ENCODE measurements around the gene MAP4K4. TPM values are rescaled to one million over a fixed set of nuclear protein-coding genes. Genes with fewer than 3 reads are reported as not detected.
"Not testable (repeated sequence)": the region's sequence is repeated elsewhere in the genome, so short reads cannot be mapped to it uniquely, and the experiment has no call there.

The MAP4K4 gene
- polyA plus RNA-seq, 2 donors: 19.6 to 24.1 TPM

DNA sequence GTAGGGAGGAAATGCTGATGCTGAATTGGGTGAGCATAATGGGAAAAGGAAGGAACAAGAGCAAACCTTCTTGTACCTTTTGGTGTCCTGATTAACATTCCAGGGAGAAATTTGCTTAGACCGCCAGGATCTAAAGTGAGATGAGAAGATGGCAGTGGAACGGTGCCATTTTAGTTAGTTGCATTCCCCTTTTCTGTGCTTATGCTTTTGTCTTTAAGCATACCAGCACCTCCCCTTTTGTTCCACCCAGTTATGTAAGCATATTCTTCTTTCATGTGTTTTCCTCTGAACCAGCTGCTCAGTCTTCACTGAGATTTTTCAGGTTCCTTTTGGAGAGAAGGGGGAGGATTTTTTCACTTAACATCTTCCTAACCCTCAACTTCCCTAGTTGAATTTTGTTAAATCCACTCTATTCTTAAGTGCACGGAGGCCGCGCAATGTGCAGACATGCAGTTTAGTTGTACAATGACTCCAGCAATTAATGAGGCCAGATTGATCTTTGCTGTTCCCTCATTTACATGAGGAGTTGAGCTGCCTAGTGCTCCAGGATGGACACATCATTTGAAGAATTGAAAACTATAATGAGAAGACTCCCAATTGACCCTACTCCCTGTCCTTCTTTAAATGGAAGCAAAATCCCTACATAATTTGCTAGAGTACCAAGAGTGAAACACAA, 73.9 kb downstream of the MAP4K4 start:
- Histone ChIP-seq H3K4me3 (ENCODE audit: low read depth in 1 of 2, low read length in 2 of 2) (no peak overlapping the region), H3K27ac (ENCODE audit: low read depth in 2 of 2, low read length in 1 of 2) (no peak overlapping the region), H3K27me3 (ENCODE audit: control insufficient read depth in 1 of 2, insufficient read depth in 2 of 2, low read length in 2 of 2) (no peaks in the 10 kb centered on the region), H3K9me3 (ENCODE audit: control insufficient read depth in 2 of 2, insufficient read depth in 1 of 2, low read depth in 1 of 2, low read length in 1 of 2) (no peaks in the 10 kb centered on the region), H3K4me1 (ENCODE audit: control insufficient read depth in 2 of 2, insufficient read depth in 2 of 2, low read length in 1 of 2) (peaks cover 4 to 5% of the 10 kb centered on the region in 2 donors), H3K36me3 (ENCODE audit: control insufficient read depth in 2 of 2, insufficient read depth in 2 of 2, low read length in 1 of 2) (no peaks in the 10 kb centered on the region)
- WGBS, 2 donors: 82 to 90% methylated on average over 5 of the region's 5 CpGs

DNA sequence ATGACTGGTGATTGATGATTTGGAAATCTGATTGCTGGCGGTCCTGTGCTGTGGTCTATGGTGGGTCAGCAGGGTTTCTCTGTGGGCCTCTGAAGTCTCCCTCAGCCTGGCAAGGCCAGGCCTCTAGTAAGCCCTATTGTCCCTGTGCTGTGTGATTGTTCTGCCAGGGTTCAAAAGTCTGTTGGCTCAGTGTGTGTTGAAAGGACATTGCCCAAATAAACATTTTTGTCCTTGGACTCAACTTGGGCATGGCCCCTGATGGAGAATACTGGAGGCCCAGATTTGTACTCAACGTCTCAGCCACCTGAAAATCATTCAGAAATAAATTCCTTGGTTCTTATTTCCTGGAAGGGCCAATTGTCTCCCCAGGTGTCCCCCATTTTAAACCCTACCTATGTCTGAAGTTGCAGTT, 74.4 kb downstream of the MAP4K4 start:
- WGBS, 2 donors: 88% methylated on average over 2 of the region's 2 CpGs
- no peaks in the 10 kb centered on the region for H3K36me3 ChIP-seq (ENCODE audit: control insufficient read depth in 2 of 2, insufficient read depth in 2 of 2, low read length in 1 of 2)
- H3K27me3 ChIP-seq (ENCODE audit: control insufficient read depth in 1 of 2, insufficient read depth in 2 of 2, low read length in 2 of 2): no peaks in the 10 kb centered on the region
- H3K9me3 ChIP-seq (ENCODE audit: control insufficient read depth in 2 of 2, insufficient read depth in 1 of 2, low read depth in 1 of 2, low read length in 1 of 2): no peaks in the 10 kb centered on the region
- H3K4me3 ChIP-seq (ENCODE audit: low read depth in 1 of 2, low read length in 2 of 2): no peak overlapping the region
- peaks cover 4 to 5% of the 10 kb centered on the region in 2 donors for H3K4me1 ChIP-seq (ENCODE audit: control insufficient read depth in 2 of 2, insufficient read depth in 2 of 2, low read length in 1 of 2)
- no peak overlapping the region for H3K27ac ChIP-seq (ENCODE audit: low read depth in 2 of 2, low read length in 1 of 2)

DNA sequence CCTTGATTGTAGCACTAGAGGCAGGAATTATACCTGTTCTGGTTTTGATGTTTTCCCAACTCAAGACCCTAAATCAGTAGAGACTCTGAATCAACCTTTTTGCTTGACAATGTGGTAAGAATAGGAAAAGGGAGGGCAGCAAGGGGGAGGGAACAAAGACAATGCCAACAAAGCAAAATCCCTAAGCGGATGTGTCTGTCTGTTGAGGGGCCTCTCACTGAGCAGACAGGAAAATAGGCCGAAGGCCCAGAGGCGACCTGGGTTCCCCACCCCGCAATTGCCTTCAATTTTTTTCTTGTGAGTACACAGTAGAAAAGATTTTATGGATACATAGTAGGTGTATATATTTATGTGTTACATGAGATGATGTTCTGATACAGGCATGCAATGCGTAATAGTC, 75.6 kb downstream of the MAP4K4 start:
- H3K9me3 ChIP-seq (ENCODE audit: control insufficient read depth in 2 of 2, insufficient read depth in 1 of 2, low read depth in 1 of 2, low read length in 1 of 2): no peaks in the 10 kb centered on the region
- WGBS, 2 donors: 84% methylated on average over 5 of the region's 5 CpGs
- H3K4me1 ChIP-seq (ENCODE audit: control insufficient read depth in 2 of 2, insufficient read depth in 2 of 2, low read length in 1 of 2): peaks cover 5% of the 10 kb centered on the region in 2 donors
- no peaks in the 10 kb centered on the region for H3K27me3 ChIP-seq (ENCODE audit: control insufficient read depth in 1 of 2, insufficient read depth in 2 of 2, low read length in 2 of 2)
- no peak overlapping the region for H3K4me3 ChIP-seq (ENCODE audit: low read depth in 1 of 2, low read length in 2 of 2)
- H3K27ac ChIP-seq (ENCODE audit: low read depth in 2 of 2, low read length in 1 of 2): no peak overlapping the region
- H3K36me3 ChIP-seq (ENCODE audit: control insufficient read depth in 2 of 2, insufficient read depth in 2 of 2, low read length in 1 of 2): no peaks in the 10 kb centered on the region

DNA sequence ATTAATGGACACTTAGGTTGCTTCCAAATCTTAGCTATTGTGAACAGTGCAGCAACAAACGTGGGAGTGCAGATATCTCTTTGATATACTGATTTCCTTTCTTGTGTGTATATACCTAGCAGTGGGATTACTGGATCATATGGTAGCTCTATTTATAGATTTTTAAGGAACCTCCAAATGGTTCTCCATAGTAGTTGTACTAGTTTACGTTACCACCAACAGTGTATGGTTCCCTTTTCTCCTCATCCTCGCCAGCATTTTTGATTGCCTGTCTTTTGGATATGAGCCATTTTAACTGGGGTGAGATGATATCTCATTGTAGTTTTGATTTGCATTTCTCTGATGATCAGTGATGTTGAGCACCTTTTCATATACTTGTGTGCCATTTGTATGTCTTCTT, 76.5 kb downstream of the MAP4K4 start:
- H3K4me3 ChIP-seq (ENCODE audit: low read depth in 1 of 2, low read length in 2 of 2); H3K4me1 ChIP-seq (ENCODE audit: control insufficient read depth in 2 of 2, insufficient read depth in 2 of 2, low read length in 1 of 2); H3K27me3 ChIP-seq (ENCODE audit: control insufficient read depth in 1 of 2, insufficient read depth in 2 of 2, low read length in 2 of 2); H3K27ac ChIP-seq (ENCODE audit: low read depth in 2 of 2, low read length in 1 of 2); H3K36me3 ChIP-seq (ENCODE audit: control insufficient read depth in 2 of 2, insufficient read depth in 2 of 2, low read length in 1 of 2); H3K9me3 ChIP-seq (ENCODE audit: control insufficient read depth in 2 of 2, insufficient read depth in 1 of 2, low read depth in 1 of 2, low read length in 1 of 2): not testable (repeated sequence)
- WGBS, 2 donors: 77 to 83% methylated on average over 3 of the region's 3 CpGs

DNA sequence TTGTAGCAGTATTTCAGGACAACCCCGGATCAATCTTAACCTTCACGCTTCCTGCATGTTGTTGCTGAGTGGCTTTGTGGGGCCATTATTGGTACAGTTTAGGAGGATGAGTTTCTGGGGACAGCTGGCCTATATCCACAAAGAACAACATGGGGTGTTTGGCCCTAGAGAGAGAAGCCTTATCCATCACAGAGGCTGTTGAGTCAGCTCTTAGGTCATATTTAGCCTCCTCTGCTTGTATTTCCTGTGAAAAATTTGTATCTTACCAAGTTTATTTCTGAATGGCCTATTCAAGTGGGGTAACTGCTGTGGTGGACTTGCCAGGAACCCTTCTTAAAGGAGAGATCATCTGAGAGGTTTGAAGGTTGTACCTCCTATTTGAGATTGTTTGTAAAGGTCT, 77.6 kb downstream of the MAP4K4 start:
- H3K27ac ChIP-seq (ENCODE audit: low read depth in 2 of 2, low read length in 1 of 2): no peak overlapping the region
- no peaks in the 10 kb centered on the region for H3K27me3 ChIP-seq (ENCODE audit: control insufficient read depth in 1 of 2, insufficient read depth in 2 of 2, low read length in 2 of 2)
- 89% methylated on average over 2 of the region's 2 CpGs for WGBS, 2 donors
- H3K4me1 ChIP-seq (ENCODE audit: control insufficient read depth in 2 of 2, insufficient read depth in 2 of 2, low read length in 1 of 2): peaks cover 5 to 8% of the 10 kb centered on the region in 2 donors
- H3K36me3 ChIP-seq (ENCODE audit: control insufficient read depth in 2 of 2, insufficient read depth in 2 of 2, low read length in 1 of 2): no peaks in the 10 kb centered on the region
- no peaks in the 10 kb centered on the region for H3K9me3 ChIP-seq (ENCODE audit: control insufficient read depth in 2 of 2, insufficient read depth in 1 of 2, low read depth in 1 of 2, low read length in 1 of 2)
- no peak overlapping the region for H3K4me3 ChIP-seq (ENCODE audit: low read depth in 1 of 2, low read length in 2 of 2)

DNA sequence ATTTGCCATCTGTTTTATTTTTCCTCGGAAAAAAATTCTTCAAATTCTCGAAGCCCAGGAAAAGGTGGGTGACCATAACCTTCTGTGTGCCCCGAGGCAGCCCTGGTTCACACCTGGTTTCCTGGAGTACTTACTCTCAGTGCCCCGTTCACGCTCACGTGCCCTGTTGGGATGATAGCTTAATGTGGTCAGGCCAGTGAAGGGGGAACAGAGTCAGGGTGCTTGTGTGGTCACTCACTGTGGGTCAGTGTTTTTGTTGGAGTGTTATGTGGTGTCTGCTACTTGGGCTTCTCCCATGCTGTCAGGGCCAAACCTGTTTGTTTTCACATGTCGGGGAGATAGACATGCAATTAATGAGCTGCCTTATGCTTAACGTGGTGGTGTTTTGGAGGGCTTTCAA, 78.1 kb downstream of the MAP4K4 start:
- H3K4me3 ChIP-seq (ENCODE audit: low read depth in 1 of 2, low read length in 2 of 2): no peak overlapping the region
- no peaks in the 10 kb centered on the region for H3K9me3 ChIP-seq (ENCODE audit: control insufficient read depth in 2 of 2, insufficient read depth in 1 of 2, low read depth in 1 of 2, low read length in 1 of 2)
- no peak overlapping the region for H3K27ac ChIP-seq (ENCODE audit: low read depth in 2 of 2, low read length in 1 of 2)
- WGBS, 2 donors: 81 to 83% methylated on average over 8 of the region's 8 CpGs
- H3K36me3 ChIP-seq (ENCODE audit: control insufficient read depth in 2 of 2, insufficient read depth in 2 of 2, low read length in 1 of 2): no peaks in the 10 kb centered on the region
- no peaks in the 10 kb centered on the region for H3K27me3 ChIP-seq (ENCODE audit: control insufficient read depth in 1 of 2, insufficient read depth in 2 of 2, low read length in 2 of 2)
- H3K4me1 ChIP-seq (ENCODE audit: control insufficient read depth in 2 of 2, insufficient read depth in 2 of 2, low read length in 1 of 2): peaks cover 5 to 8% of the 10 kb centered on the region in 2 donors

DNA sequence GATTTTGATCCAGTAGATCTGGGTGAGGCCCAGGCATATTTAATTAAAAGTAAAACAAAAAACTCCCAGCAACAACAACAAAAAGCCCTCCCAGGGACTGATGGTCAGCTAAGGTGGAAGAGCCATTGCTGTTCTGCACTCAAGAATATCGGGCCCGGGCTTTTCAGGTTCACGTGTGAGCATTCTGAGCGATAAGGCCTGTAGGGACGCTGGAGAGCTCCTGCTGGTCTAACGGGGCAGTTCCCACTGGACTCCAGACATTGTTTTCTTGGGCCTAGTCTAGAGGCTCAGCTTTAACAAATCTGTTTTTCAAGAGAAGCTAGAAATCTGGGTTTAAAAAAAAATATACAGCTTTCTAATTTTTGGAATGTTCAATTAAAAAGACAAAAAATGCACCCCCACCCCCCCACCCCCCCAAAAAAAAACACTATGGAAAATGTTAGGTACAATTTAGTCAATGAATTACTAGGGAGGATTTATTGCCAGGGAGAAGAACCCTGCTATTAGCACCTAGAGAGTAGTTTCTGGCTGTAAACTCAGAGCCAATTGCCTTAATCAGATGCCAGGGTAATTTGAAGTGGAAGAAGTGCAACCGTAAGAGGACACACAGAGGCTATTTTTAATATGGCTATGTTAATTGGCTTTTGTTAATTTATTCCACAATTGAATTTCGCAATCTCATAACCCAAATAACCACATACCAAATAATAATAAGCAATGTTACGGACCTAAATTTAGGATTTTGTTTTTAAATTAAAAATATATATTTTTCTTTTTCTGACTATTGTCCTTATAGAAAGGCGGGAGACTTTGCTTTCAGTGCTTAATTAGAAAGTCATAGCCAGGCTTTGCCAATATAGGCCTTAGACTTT, 78.9 kb downstream of the MAP4K4 start:
- no peak overlapping the region for H3K27ac ChIP-seq (ENCODE audit: low read depth in 2 of 2, low read length in 1 of 2)
- no peaks in the 10 kb centered on the region for H3K9me3 ChIP-seq (ENCODE audit: control insufficient read depth in 2 of 2, insufficient read depth in 1 of 2, low read depth in 1 of 2, low read length in 1 of 2)
- H3K4me3 ChIP-seq (ENCODE audit: low read depth in 1 of 2, low read length in 2 of 2): no peak overlapping the region
- H3K36me3 ChIP-seq (ENCODE audit: control insufficient read depth in 2 of 2, insufficient read depth in 2 of 2, low read length in 1 of 2): no peaks in the 10 kb centered on the region
- peaks cover 2 to 8% of the 10 kb centered on the region in 2 donors for H3K4me1 ChIP-seq (ENCODE audit: control insufficient read depth in 2 of 2, insufficient read depth in 2 of 2, low read length in 1 of 2)
- WGBS, 2 donors: 67 to 72% methylated on average over 10 of the region's 10 CpGs
- no peaks in the 10 kb centered on the region for H3K27me3 ChIP-seq (ENCODE audit: control insufficient read depth in 1 of 2, insufficient read depth in 2 of 2, low read length in 2 of 2)

DNA sequence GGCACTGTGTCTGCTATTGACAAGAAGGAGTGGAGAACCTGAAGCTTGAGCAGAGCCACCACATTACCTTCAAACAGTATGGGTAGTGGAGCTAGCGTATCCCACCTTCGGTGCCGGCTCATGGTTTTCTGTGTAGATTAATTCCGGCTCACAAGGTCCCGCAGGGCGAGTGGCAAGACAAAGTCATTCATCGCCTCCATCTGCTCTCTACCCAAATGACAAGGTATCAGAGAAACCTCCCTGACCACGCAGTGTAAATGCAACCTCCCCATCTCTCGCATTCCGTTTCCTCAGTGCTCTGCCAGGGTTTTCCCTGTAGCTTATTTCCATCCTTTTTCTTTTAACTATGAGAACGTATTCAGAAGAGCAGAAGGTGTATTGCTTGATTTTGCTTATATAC, 79.8 kb downstream of the MAP4K4 start:
- Histone ChIP-seq H3K9me3 (ENCODE audit: control insufficient read depth in 2 of 2, insufficient read depth in 1 of 2, low read depth in 1 of 2, low read length in 1 of 2) (no peaks in the 10 kb centered on the region), H3K27me3 (ENCODE audit: control insufficient read depth in 1 of 2, insufficient read depth in 2 of 2, low read length in 2 of 2) (no peaks in the 10 kb centered on the region), H3K4me3 (ENCODE audit: low read depth in 1 of 2, low read length in 2 of 2) (no peak overlapping the region), H3K4me1 (ENCODE audit: control insufficient read depth in 2 of 2, insufficient read depth in 2 of 2, low read length in 1 of 2) (peaks cover 2 to 5% of the 10 kb centered on the region in 2 donors), H3K27ac (ENCODE audit: low read depth in 2 of 2, low read length in 1 of 2) (no peak overlapping the region), H3K36me3 (ENCODE audit: control insufficient read depth in 2 of 2, insufficient read depth in 2 of 2, low read length in 1 of 2) (no peaks in the 10 kb centered on the region)
- WGBS, 2 donors: 93 to 96% methylated on average over 11 of the region's 11 CpGs

DNA sequence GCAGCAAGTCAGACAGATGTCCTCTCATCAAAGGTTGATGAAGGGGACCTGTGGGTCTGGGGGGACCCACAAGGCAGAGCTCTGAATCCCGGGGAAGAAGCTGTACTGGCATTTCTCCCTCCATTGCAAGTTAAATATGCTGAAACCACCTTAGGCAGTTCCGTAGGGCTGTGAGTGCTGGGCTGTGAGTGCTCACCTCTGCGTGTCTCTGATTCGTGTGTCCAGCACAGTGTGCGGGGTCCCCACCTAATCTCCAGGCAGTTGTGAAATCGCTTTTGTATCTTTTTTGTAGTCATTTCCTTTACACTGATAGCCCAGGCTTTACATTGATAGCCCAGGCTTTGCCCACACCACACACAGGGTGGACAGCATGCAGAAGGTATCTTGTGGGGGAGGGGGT, 80.6 kb downstream of the MAP4K4 start:
- 95 to 96% methylated on average over 6 of the region's 6 CpGs for WGBS, 2 donors
- Histone ChIP-seq H3K4me1 (ENCODE audit: control insufficient read depth in 2 of 2, insufficient read depth in 2 of 2, low read length in 1 of 2) (peaks cover 2 to 5% of the 10 kb centered on the region in 2 donors), H3K27ac (ENCODE audit: low read depth in 2 of 2, low read length in 1 of 2) (no peak overlapping the region), H3K4me3 (ENCODE audit: low read depth in 1 of 2, low read length in 2 of 2) (no peak overlapping the region), H3K9me3 (ENCODE audit: control insufficient read depth in 2 of 2, insufficient read depth in 1 of 2, low read depth in 1 of 2, low read length in 1 of 2) (no peaks in the 10 kb centered on the region), H3K36me3 (ENCODE audit: control insufficient read depth in 2 of 2, insufficient read depth in 2 of 2, low read length in 1 of 2) (no peaks in the 10 kb centered on the region), H3K27me3 (ENCODE audit: control insufficient read depth in 1 of 2, insufficient read depth in 2 of 2, low read length in 2 of 2) (no peaks in the 10 kb centered on the region)

Data from esophagus (tissue), 2 donors.